Activated CD4-positive, alpha-beta T cell treated with anti-CD3 and anti-CD28 coated beads for 36 hours (primary cell): ENCODE results near the gene LONP2. TPM values are rescaled to one million over a fixed set of nuclear protein-coding genes. Genes with fewer than 3 reads are reported as not detected.

ENCODE experiments used
- ATAC-seq: fragments of 200-7000 bp; cut with Tn5 transposase; one replicate; pipeline ENCODE4 v1.10.0; 2021; ENCODE audit warnings: mild to moderate bottlenecking, moderate library complexity
- CTCF ChIA-PET: fragments of 350-600 bp; sonication (Branson Sonifier 250); formaldehyde crosslinking; loops from one replicate; lab custom pipeline; 2021; ENCODE audit warnings: antibody characterized with exemption; lab: Charles Lee
- POLR2A ChIA-PET: fragments of 350-600 bp; sonication (Branson Sonifier 250); formaldehyde crosslinking; loops from one replicate; lab custom pipeline; 2021; ENCODE audit warnings: antibody characterized with exemption, inconsistent platforms; lab: Charles Lee
- DNase-seq: peaks from one replicate; pipeline ENCODE4 v3.0.0-alpha.2; 2020
- H3K27ac Mint-ChIP-seq: one replicate; pipeline ENCODE4 v1.8.0; 2021; ENCODE audit warnings: mixed read lengths
- H3K27me3 Mint-ChIP-seq: one replicate; pipeline ENCODE4 v1.8.0; 2021; ENCODE audit warnings: mixed read lengths
- H3K36me3 Mint-ChIP-seq: one replicate; pipeline ENCODE4 v1.8.0; 2021; ENCODE audit warnings: low read depth, mixed read lengths
- H3K4me1 Mint-ChIP-seq: one replicate; pipeline ENCODE4 v1.8.0; 2021; ENCODE audit warnings: mixed read lengths
- H3K4me3 Mint-ChIP-seq: one replicate; pipeline ENCODE4 v1.8.0; 2021; ENCODE audit warnings: mild to moderate bottlenecking, moderate library complexity, mixed read lengths
- H3K9me3 Mint-ChIP-seq: one replicate; pipeline ENCODE4 v1.8.0; 2021; ENCODE audit warnings: low read depth, mixed read lengths
- intact Hi-C, 2 experiments: fragments of 100-400 bp; cut with DNase I in 1 of 2; cut with micrococcal nuclease in 1 of 2; formaldehyde crosslinking; loops; one replicate each; pipeline versions ENCODE4 v1.14.2 to v1.15.1; 2022 to 2024; cut with DNase I, micrococcal nuclease
- total RNA-seq, 2 experiments: library from RNA; stranded (reverse); gene quantifications; one replicate each; pipeline ENCODE4 v1.2.3, GENCODE V29; 2021

LONP2 gene
- total RNA-seq, 2 experiments from 2014 or later = 60.3 to 63.2 TPM

DNA sequence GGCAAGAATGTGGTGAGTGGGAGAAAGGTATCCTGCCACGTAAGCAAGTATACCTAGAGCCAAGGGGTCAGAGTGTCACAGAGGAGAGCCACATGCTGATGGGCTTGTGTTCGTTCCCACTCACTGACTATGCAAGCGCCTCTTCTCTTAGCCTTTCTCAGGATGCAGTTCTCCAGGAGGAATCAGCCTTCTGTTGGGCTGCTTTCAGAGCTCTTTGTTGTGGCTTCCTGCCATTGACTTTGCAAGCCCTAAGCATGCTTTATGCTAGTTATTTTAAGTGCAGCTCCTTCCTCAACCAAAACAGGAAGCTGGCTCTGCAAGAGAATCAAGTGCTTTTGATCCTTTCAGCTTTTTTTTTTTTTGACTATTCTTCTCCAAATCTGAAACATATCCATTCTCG is 74.5 kb downstream of the LONP2 start:
- peak overlapping the region; percentile 77 for H3K27ac Mint-ChIP-seq
- peaks cover 35% of the 10 kb centered on the region for H3K36me3 Mint-ChIP-seq
- intact Hi-C loops = no loop called here
- no peaks in the 10 kb centered on the region for H3K27me3 Mint-ChIP-seq
- H3K9me3 Mint-ChIP-seq = peaks cover 4% of the 10 kb centered on the region
- peak; percentile 59 for ATAC-seq
- ChIA-PET POLR2A (interaction anchor here (0.6 kb wide), 1 partner anchor 21 kb away, joined by 3 read pairs; no protein-coding TSS in a partner anchor), CTCF (interaction anchor here (0.8 to 1.1 kb wide), 2 partner anchors 16 to 42 kb away, joined by 3 to 4 read pairs; no protein-coding TSS in a partner anchor)
- no peak overlapping the region for H3K4me3 Mint-ChIP-seq
- H3K4me1 Mint-ChIP-seq = peaks cover 49% of the 10 kb centered on the region
- peak; percentile 27 for DNase-seq

DNA sequence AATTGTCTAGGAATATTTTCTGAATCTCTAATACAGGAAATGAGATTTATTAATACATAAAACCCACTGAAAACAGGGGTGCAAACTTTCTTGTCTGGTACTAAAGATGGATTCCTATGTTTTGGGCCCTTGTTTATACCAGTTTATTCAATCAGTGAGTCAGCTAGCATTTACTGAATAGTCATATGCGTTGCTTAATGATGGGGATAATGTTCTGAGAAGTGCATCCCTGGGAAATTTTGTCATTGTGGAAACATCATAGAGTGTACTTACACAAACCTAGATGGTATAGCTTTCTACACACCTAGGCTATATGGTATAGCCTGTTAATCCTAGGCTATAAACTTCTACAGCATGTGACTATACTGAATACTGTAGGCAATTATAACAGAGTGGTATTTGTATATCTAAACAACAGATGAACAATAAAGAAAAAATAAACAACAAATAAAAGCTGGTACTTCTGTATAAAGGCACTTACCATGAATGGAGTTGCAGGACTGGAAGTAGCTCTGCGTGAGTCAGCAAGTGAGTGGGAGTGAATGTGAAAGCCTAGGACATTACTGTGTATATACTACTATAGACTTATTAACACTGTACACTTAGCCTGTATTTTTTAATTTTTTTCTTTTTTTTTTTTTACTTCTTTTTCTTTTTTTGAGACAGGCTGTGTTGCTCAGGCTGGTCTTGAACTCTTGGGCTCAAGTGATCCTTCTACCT is 77.4 kb downstream of the LONP2 start:
- peaks cover 48% of the 10 kb centered on the region for H3K4me1 Mint-ChIP-seq
- ChIA-PET CTCF (interaction anchor here (0.7 to 1.6 kb wide), 6 partner anchors 9 to 309 kb away, joined by 3 to 5 read pairs (median 4); no protein-coding TSS in a partner anchor), POLR2A (no interaction called here)
- intact Hi-C loops = no loop called here
- H3K4me3 Mint-ChIP-seq = no peak overlapping the region
- peaks cover 26% of the 10 kb centered on the region for H3K36me3 Mint-ChIP-seq
- peak; percentile 75 for ATAC-seq
- no peak overlapping the region for H3K27ac Mint-ChIP-seq
- H3K27me3 Mint-ChIP-seq = no peaks in the 10 kb centered on the region
- no peaks in the 10 kb centered on the region for H3K9me3 Mint-ChIP-seq
- DNase-seq = peak; percentile 60

- Mint-ChIP-seq H3K9me3 (no peaks in the 10 kb centered on the region), H3K27me3 (no peaks in the 10 kb centered on the region), H3K4me3 (no peak overlapping the region), H3K36me3 (peaks cover 14% of the 10 kb centered on the region), H3K4me1 (peaks cover 23% of the 10 kb centered on the region), H3K27ac (no peak overlapping the region)
- intact Hi-C loops = no loop called here
- no peak for ATAC-seq
- CTCF ChIA-PET = no interaction called here
- POLR2A ChIA-PET = no interaction called here
- DNase-seq = no peak
Observed at GRCh38 chr16:48323783-48324775, 80.0 kb downstream of the LONP2 start.

DNA sequence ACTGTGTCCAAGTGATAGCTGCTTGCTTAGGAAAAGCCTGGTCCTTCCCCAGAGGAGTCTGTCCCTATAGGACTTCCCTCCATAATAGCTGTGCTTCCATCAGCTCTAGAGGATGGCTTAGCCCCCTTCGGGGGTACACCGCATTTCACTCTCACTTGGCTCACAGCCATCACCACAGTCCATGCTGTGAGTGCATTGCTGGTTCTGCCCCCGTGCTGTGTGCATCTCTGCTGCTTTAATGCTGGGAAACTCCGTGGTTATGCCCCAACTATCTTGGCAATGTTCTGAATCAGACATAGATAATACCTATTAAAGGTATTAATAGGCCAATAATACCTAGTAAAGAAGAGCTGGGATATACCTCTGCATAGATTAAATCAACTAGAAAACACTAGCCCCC is 82.8 kb downstream of the LONP2 start:
- DNase-seq (no peak), ATAC-seq (no peak)
- peaks cover 17% of the 10 kb centered on the region for H3K4me1 Mint-ChIP-seq
- CTCF ChIA-PET = interaction anchor here (0.6 to 0.9 kb wide), 2 partner anchors 304 to 1658 kb away, joined by 3 to 5 read pairs; no protein-coding TSS in a partner anchor
- peaks cover 14% of the 10 kb centered on the region for H3K36me3 Mint-ChIP-seq
- H3K4me3 Mint-ChIP-seq = no peak overlapping the region
- no peaks in the 10 kb centered on the region for H3K27me3 Mint-ChIP-seq
- H3K27ac Mint-ChIP-seq = no peak overlapping the region
- no peaks in the 10 kb centered on the region for H3K9me3 Mint-ChIP-seq
- POLR2A ChIA-PET = no interaction called here
- intact Hi-C loops = no loop called here

GRCh38 chr16:48329138-48329537 is 85.0 kb downstream of the LONP2 start:
- no peak overlapping the region for H3K4me3 Mint-ChIP-seq
- ChIA-PET POLR2A (no interaction called here), CTCF (no interaction called here)
- no peak overlapping the region for H3K27ac Mint-ChIP-seq
- H3K4me1 Mint-ChIP-seq = peaks cover 11% of the 10 kb centered on the region
- ATAC-seq (no peak), DNase-seq (no peak)
- no peaks in the 10 kb centered on the region for H3K9me3 Mint-ChIP-seq
- H3K27me3 Mint-ChIP-seq = no peaks in the 10 kb centered on the region
- H3K36me3 Mint-ChIP-seq = peaks cover 9% of the 10 kb centered on the region
- intact Hi-C loops = no loop called here

- intact Hi-C loops = no loop called here
- H3K27me3 Mint-ChIP-seq = no peaks in the 10 kb centered on the region
- peaks cover 17% of the 10 kb centered on the region for H3K36me3 Mint-ChIP-seq
- ATAC-seq (no peak), DNase-seq (no peak)
- ChIA-PET POLR2A (no interaction called here), CTCF (interaction anchor here (1.3 kb wide), 1 partner anchor 300 kb away, joined by 3 read pairs; no protein-coding TSS in a partner anchor)
- no peak overlapping the region for H3K4me3 Mint-ChIP-seq
- no peak overlapping the region for H3K27ac Mint-ChIP-seq
- H3K9me3 Mint-ChIP-seq = no peaks in the 10 kb centered on the region
- H3K4me1 Mint-ChIP-seq = peaks cover 9% of the 10 kb centered on the region
Observed at GRCh38 chr16:48330189-48330840, 86.2 kb downstream of the LONP2 start.

- no peaks in the 10 kb centered on the region for H3K27me3 Mint-ChIP-seq
- intact Hi-C loops = no loop called here
- peaks cover 17% of the 10 kb centered on the region for H3K36me3 Mint-ChIP-seq
- no peak for ATAC-seq
- peaks cover 9% of the 10 kb centered on the region for H3K4me1 Mint-ChIP-seq
- no peak overlapping the region for H3K4me3 Mint-ChIP-seq
- ChIA-PET CTCF (interaction anchor here (0.6 to 1.3 kb wide), 2 partner anchors 274 to 299 kb away, joined by 3 read pairs; no protein-coding TSS in a partner anchor), POLR2A (no interaction called here)
- H3K27ac Mint-ChIP-seq = no peak overlapping the region
- no peak for DNase-seq
- no peaks in the 10 kb centered on the region for H3K9me3 Mint-ChIP-seq
Observed at GRCh38 chr16:48330841-48331192, 86.7 kb downstream of the LONP2 start.

GRCh38 chr16:48332978-48333377 is 88.9 kb downstream of the LONP2 start:
- Mint-ChIP-seq H3K4me1 (peaks cover 13% of the 10 kb centered on the region), H3K27me3 (no peaks in the 10 kb centered on the region), H3K4me3 (no peak overlapping the region), H3K9me3 (no peaks in the 10 kb centered on the region), H3K27ac (no peak overlapping the region), H3K36me3 (peaks cover 30% of the 10 kb centered on the region)
- intact Hi-C loops = no loop called here
- DNase-seq (no peak), ATAC-seq (no peak)
- CTCF ChIA-PET = interaction anchor here (0.6 to 0.8 kb wide), 2 partner anchors 236 to 540 kb away, joined by 3 to 4 read pairs; no protein-coding TSS in a partner anchor
- POLR2A ChIA-PET = interaction anchor here (0.6 kb wide), 1 partner anchor 11 kb away, joined by 3 read pairs; no protein-coding TSS in a partner anchor

- ATAC-seq (no peak), DNase-seq (no peak)
- intact Hi-C loops = no loop called here
- ChIA-PET CTCF (interaction anchor here (0.5 to 1.1 kb wide), 2 partner anchors 16 to 66 kb away, joined by 3 to 4 read pairs; no protein-coding TSS in a partner anchor), POLR2A (no interaction called here)
- no peaks in the 10 kb centered on the region for H3K27me3 Mint-ChIP-seq
- peaks cover 18% of the 10 kb centered on the region for H3K4me1 Mint-ChIP-seq
- H3K36me3 Mint-ChIP-seq = peaks cover 32% of the 10 kb centered on the region
- H3K4me3 Mint-ChIP-seq = no peak overlapping the region
- no peaks in the 10 kb centered on the region for H3K9me3 Mint-ChIP-seq
- no peak overlapping the region for H3K27ac Mint-ChIP-seq
Observed at GRCh38 chr16:48334325-48334724, 90.2 kb downstream of the LONP2 start.

DNA sequence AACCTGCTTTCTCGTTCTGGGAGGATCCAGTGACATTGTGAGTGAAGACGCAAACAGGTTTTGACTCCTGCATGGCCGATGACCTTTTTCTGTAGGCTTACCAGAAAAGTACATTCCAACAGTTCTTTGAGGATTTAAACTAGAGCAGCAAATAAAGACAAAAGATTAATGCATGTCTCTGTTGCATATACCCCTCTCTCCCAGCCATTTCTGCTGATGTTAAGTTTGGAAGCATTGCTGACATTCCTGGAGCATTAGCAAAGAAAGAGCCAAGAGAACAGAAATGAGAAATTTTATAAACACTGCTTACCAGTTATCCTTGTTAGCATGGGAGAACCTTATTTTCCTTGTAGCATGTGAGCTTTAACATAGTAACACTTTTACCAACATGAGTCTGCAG is 91.9 kb downstream of the LONP2 start:
- no peak for ATAC-seq
- H3K27me3 Mint-ChIP-seq = no peaks in the 10 kb centered on the region
- no peaks in the 10 kb centered on the region for H3K9me3 Mint-ChIP-seq
- peaks cover 37% of the 10 kb centered on the region for H3K36me3 Mint-ChIP-seq
- H3K27ac Mint-ChIP-seq = no peak overlapping the region
- H3K4me3 Mint-ChIP-seq = no peak overlapping the region
- CTCF ChIA-PET = interaction anchor here (0.6 to 0.9 kb wide), 3 partner anchors 14 to 1466 kb away, joined by 3 to 5 read pairs (median 3); no protein-coding TSS in a partner anchor
- POLR2A ChIA-PET = no interaction called here
- peaks cover 19% of the 10 kb centered on the region for H3K4me1 Mint-ChIP-seq
- intact Hi-C loops = no loop called here
- no peak for DNase-seq
